Gastroesophageal sphincter (tissue), 3 donors: ENCODE data around the gene GPR18.
"Not testable (repeated sequence)": the region's sequence is repeated elsewhere in the genome, so short reads cannot be mapped to it uniquely, and the experiment has no call there.

Experiments used
- POLR2A ChIP-seq, 2 donors: fragments of 450-650 bp; IDR thresholded peaks; one replicate each; pipeline ENCODE4 v1.6.1; 2017; ENCODE audit warnings: antibody characterized with exemption in 2 of 2, mild to moderate bottlenecking in 2 of 2, moderate library complexity in 1 of 2
- POLR2AphosphoS5 ChIP-seq: sonication (generic); formaldehyde crosslinking; IDR thresholded peaks from one replicate; pipeline ENCODE4 v1.6.1; 2017; ENCODE audit warnings: antibody characterized with exemption
- TF ChIP-seq, protein P1 (sequence below), 4 experiments: fragments of 200-600 bp in 2 of 4; fragments of 450-650 bp in 2 of 4; sonication (generic) in 1 of 4; IDR thresholded peaks; one replicate each; pipeline ENCODE4 v1.5.1; 2017 to 2019; ENCODE audit warnings: antibody characterized with exemption in 4 of 4, mild to moderate bottlenecking in 2 of 4, moderate library complexity in 2 of 4

DNA sequence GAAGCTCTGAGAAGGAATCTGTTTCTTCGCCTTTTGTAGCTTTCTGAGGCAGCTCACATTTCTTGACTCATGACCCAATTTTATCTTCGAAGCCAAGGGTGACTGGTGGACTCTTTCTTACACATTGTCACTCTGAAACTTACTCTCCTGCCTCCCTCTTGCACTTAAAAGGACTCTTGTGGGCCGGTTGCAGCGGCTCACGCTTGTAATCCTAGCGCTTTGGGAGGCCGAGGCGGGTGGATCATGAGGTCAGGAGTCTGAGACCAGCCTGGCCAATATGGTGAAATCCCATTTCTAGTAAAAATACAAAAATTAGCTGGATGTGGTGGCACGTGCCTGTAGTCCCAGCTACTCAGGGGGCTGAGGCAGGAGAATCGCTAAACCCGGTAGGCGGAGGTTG is 27.6 kb downstream of the GPR18 start:
- not testable (repeated sequence) for TF ChIP-seq POLR2A (IDR thresholded peaks at IDR 0.05); POLR2AphosphoS5
- TF ChIP-seq, protein P1, sequence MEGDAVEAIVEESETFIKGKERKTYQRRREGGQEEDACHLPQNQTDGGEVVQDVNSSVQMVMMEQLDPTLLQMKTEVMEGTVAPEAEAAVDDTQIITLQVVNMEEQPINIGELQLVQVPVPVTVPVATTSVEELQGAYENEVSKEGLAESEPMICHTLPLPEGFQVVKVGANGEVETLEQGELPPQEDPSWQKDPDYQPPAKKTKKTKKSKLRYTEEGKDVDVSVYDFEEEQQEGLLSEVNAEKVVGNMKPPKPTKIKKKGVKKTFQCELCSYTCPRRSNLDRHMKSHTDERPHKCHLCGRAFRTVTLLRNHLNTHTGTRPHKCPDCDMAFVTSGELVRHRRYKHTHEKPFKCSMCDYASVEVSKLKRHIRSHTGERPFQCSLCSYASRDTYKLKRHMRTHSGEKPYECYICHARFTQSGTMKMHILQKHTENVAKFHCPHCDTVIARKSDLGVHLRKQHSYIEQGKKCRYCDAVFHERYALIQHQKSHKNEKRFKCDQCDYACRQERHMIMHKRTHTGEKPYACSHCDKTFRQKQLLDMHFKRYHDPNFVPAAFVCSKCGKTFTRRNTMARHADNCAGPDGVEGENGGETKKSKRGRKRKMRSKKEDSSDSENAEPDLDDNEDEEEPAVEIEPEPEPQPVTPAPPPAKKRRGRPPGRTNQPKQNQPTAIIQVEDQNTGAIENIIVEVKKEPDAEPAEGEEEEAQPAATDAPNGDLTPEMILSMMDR (IDR thresholded peaks at IDR 0.05): not testable (repeated sequence)
